Measurements from ENCODE around the gene CACNA1C. TPM values are rescaled to one million over a fixed set of nuclear protein-coding genes. Genes with fewer than 3 reads are reported as not detected.

Gene CACNA1C
- total RNA-seq, 1 donor from 2014 or later = 1.6 TPM

DNA sequence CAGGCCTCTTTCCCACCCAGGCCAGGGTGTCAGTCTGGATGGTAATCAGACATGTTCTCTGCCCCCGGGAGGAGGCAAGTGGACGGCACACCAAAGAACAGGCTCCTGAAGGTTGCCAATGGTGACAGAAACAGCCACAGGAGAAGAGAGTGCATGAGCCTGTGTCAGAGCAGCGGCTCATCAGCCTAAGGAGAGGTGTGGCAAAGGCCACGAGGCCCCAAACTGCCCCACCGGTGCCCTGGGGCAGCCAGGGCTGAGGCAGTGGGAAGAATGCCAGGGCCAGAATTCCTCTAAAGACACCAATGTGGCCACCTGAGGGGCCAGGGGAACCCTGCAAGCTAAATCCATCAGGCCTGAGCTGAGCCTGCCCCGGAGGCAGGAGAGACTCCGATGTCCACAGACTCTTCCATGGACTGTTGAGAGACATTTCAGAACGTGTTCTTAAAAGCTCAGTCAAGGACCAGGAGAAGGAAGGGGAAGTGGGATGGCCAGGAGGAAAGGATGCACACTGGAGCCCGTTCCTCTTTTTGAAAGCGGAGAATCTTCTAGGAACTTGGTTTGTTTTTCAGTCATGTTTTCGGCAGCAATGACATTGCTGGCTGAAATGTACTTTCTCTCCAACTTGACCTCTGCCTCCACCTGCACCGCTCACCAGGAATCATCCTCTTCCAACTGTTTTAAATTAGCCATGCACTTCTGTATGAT lies 565.7 kb downstream of the CACNA1C start:
- Mint-ChIP-seq H3K4me3 (no peak overlapping the region), H3K27ac (ENCODE audit: unreplicated experiment) (no peak overlapping the region), H3K27me3 (ENCODE audit: low read depth) (peaks cover 5% of the 10 kb centered on the region), H3K9me3 (no peaks in the 10 kb centered on the region), H3K4me1 (peaks cover 7% of the 10 kb centered on the region), H3K36me3 (ENCODE audit: low read depth) (no peaks in the 10 kb centered on the region)
- DNase-seq (ENCODE audit: low read depth, low spot score) = no peak
- TF ChIP-seq CTCF (conservative IDR thresholded peaks at IDR 0.05) = no peak

- DNase-seq (ENCODE audit: low read depth, low spot score) = no peak
- no peak for TF ChIP-seq CTCF (conservative IDR thresholded peaks at IDR 0.05)
- no peak overlapping the region for H3K4me3 Mint-ChIP-seq
- H3K27ac Mint-ChIP-seq (ENCODE audit: unreplicated experiment) = peak overlapping the region; percentile 31
- H3K36me3 Mint-ChIP-seq (ENCODE audit: low read depth) = no peaks in the 10 kb centered on the region
- no peaks in the 10 kb centered on the region for H3K9me3 Mint-ChIP-seq
- H3K4me1 Mint-ChIP-seq = peaks cover 7% of the 10 kb centered on the region
- H3K27me3 Mint-ChIP-seq (ENCODE audit: low read depth) = peaks cover 5% of the 10 kb centered on the region
Measured at GRCh38 chr12:2619136-2619535, 566.3 kb downstream of the CACNA1C start.

GRCh38 chr12:2622460-2622859 lies 569.7 kb downstream of the CACNA1C start:
- TF ChIP-seq CTCF (conservative IDR thresholded peaks at IDR 0.05) = no peak
- no peaks in the 10 kb centered on the region for H3K36me3 Mint-ChIP-seq (ENCODE audit: low read depth)

DNA sequence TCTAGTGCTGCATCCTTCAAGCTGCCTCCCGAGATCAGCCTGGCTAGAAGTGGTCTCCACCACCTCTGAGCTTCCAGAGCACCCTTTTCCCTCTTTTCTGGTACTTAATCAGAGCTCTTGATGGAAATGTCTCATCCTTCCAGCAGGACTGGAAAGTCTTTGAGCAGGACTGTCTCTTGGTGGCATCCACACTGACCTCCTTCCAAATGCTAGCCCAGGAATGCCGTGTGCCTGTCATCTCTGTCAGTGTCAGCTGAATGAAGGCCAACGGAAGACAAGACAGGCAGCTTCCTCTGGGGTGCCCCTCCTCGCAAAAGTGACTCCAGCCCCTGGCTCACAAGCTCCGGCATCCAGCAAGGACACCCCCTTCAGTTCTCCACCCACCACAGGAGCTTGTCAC lies 570.7 kb downstream of the CACNA1C start:
- peaks cover 15% of the 10 kb centered on the region for H3K27me3 Mint-ChIP-seq (ENCODE audit: low read depth)
- DNase-seq (ENCODE audit: low read depth, low spot score) = no peak

More at GRCh38 chr12:2622460-2622859, 569.7 kb downstream of the CACNA1C start:
- peaks cover 3% of the 10 kb centered on the region for H3K4me1 Mint-ChIP-seq
- peaks cover 5% of the 10 kb centered on the region for H3K27me3 Mint-ChIP-seq (ENCODE audit: low read depth)
- no peaks in the 10 kb centered on the region for H3K9me3 Mint-ChIP-seq
- no peak overlapping the region for H3K4me3 Mint-ChIP-seq
- peak overlapping the region; percentile 69 for H3K27ac Mint-ChIP-seq (ENCODE audit: unreplicated experiment)
- no peak for DNase-seq (ENCODE audit: low read depth, low spot score)

GRCh38 chr12:2624543-2625288 lies 571.9 kb downstream of the CACNA1C start:
- peak; percentile 73 for TF ChIP-seq CTCF (conservative IDR thresholded peaks at IDR 0.05)
- Mint-ChIP-seq H3K4me3 (no peak overlapping the region), H3K36me3 (ENCODE audit: low read depth) (no peaks in the 10 kb centered on the region), H3K27me3 (ENCODE audit: low read depth) (peaks cover 18% of the 10 kb centered on the region), H3K4me1 (peaks cover 5% of the 10 kb centered on the region), H3K27ac (ENCODE audit: unreplicated experiment) (no peak overlapping the region), H3K9me3 (no peaks in the 10 kb centered on the region)
- DNase-seq (ENCODE audit: low read depth, low spot score) = peak; percentile 20

More for the DNA sequence above, 570.7 kb downstream of the CACNA1C start:
- Mint-ChIP-seq H3K9me3 (no peaks in the 10 kb centered on the region), H3K27ac (ENCODE audit: unreplicated experiment) (no peak overlapping the region), H3K4me1 (peaks cover 5% of the 10 kb centered on the region), H3K4me3 (no peak overlapping the region), H3K36me3 (ENCODE audit: low read depth) (no peaks in the 10 kb centered on the region)
- no peak for TF ChIP-seq CTCF (conservative IDR thresholded peaks at IDR 0.05)
